ENCODE data around the gene SLC35A5.

GRCh38 chr3:112633757-112634156, 71.9 kb downstream of the SLC35A5 start:
- TF ChIP-seq, protein P1, sequence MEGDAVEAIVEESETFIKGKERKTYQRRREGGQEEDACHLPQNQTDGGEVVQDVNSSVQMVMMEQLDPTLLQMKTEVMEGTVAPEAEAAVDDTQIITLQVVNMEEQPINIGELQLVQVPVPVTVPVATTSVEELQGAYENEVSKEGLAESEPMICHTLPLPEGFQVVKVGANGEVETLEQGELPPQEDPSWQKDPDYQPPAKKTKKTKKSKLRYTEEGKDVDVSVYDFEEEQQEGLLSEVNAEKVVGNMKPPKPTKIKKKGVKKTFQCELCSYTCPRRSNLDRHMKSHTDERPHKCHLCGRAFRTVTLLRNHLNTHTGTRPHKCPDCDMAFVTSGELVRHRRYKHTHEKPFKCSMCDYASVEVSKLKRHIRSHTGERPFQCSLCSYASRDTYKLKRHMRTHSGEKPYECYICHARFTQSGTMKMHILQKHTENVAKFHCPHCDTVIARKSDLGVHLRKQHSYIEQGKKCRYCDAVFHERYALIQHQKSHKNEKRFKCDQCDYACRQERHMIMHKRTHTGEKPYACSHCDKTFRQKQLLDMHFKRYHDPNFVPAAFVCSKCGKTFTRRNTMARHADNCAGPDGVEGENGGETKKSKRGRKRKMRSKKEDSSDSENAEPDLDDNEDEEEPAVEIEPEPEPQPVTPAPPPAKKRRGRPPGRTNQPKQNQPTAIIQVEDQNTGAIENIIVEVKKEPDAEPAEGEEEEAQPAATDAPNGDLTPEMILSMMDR (IDR thresholded peaks at IDR 0.05): no peak
- no peak for TF ChIP-seq POLR2A (IDR thresholded peaks at IDR 0.05)
- TF ChIP-seq POLR2AphosphoS5 (IDR thresholded peaks at IDR 0.05): no peak
- no peak for TF ChIP-seq EP300 (IDR thresholded peaks at IDR 0.05)

Data from upper lobe of left lung (tissue), 4 donors.